Inferior parietal cortex (tissue), 1 donor: ENCODE results near the gene NUFIP1.
"Not testable (repeated sequence)": the region's sequence is repeated elsewhere in the genome, so short reads cannot be mapped to it uniquely, and the experiment has no call there.

Experiments
- DNase-seq: peaks from one replicate; pipeline ENCODE4 v3.0.0-alpha.2; 2016; ENCODE audit errors: extremely low spot score

NUFIP1 gene

DNA sequence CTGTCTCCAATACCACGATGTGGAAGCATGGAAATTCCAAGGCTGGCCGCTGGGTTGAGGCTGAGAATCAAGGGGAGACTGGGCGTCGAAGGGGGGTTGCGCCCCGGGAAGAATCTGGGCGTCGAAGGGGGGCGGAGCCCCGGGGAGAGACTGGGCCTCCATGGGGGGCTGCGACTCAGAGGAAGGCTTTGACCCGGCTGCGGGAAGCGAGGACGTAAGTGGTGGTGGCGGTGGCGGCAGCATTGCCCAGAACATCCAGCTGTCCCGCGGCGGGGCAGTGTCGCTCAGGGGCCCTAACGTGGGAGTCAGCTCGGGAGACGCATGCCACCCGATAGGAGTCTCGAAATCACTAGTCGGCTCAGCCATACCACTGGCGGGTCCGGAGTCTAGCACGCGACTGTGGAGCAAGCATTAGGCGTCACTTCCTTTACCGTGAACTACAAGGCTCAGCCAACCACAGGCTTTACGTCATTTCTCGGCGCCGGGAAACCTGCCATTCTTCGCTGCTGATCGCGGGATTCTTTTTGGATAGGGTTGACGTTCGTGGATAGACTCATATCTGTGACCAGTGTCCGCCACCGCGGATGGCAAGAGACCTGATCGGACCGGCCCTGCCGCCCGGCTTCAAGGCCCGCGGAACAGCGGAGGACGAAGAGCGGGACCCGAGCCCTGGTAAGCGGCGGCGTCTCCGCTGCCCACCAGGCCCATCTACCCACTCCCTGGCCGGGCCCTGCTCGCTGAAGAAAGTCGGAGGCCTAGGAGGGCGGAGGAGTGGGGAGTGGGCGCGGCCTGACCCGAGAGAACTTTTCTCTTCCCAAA lies at the start of gene NUFIP1, which contains the start of gene GPALPP1:
NUFIP1 (minus strand) TSS at position 401 of the 819 bp plus-strand sequence; CDS start at position 366, 35 bp downstream.
GPALPP1 (plus strand) TSS at position 468 of the 819 bp plus-strand sequence; CDS start at position 585, 117 bp downstream.
- DNase-seq: peak; percentile 97

DNA sequence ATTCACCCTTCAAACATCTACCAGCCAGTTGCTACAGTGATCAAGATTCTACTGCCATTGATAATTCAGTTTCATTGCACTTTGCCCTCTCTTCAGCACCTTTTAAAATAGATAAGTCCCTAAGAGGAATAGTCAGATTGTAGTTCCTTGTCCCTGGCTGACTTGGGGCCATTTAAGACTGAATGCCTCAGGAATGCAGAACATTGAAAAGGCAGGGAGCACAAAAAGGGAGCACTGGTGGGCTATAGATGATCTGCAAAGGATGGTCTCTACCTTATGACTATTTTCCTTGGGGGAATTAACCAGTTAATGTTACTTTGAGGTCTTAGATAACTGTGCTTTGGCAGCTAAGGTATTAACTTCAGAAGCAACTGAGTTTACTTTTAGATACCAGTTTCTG lies 46.9 kb upstream of the NUFIP1 start:
- DNase-seq: no peak

DNA sequence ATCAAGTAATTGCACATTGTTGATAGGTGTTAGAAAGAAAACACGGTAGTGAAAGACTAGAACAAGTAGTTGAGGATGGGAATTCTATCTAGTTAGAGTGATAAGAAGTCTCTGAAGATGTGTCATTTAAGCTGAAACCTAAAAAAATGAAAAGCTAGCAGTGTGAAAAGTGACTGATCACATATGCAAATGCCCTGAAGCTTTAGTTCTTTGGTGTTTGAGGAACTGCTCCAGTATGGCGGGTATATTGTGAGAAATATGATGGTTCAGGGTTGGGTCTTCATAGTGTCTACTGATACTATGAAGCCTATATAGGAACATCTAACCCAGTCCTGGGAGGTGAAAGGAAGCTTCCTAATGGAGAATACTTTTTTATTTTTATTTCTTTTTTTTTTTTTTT lies 45.1 kb upstream of the NUFIP1 start:
- no peak for DNase-seq

DNA sequence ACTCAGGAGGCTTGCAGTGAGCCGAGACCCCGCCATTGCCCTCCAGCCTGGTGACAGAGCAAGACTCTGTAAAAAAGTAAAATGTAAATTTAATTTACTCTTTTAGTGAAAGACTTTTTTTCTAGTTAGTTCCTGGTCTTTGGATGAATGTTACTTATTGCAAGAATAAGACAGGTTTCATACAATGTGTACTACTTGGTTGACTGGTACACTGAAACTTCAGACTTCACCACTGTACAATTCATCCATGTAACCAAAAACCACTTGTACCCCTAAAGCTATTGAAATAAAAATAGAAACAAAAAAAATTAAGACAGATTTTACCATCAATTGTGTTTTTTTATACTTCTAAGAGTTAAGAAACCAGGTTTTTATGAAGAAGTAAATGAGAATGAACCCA lies 35.6 kb upstream of the NUFIP1 start:
- DNase-seq: no peak

DNA sequence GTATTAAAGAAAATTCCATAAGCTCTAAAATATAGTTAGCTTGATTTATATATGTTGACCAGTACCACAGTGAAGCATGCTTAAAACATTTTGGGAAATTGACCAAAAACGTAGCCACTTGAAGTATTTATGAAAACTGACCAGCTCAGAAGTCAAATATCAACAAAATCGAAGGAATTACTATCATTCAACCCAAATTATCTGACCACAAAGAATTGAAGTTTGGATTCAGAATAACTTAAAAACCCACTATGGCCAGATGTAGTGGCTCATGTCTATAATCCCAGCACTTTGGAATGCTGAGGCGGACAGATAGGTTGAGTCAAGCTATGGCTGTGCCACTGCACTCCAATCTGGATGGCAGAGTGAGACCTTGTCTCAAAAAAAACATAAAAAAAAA lies 32.0 kb upstream of the NUFIP1 start:
- DNase-seq: no peak

DNA sequence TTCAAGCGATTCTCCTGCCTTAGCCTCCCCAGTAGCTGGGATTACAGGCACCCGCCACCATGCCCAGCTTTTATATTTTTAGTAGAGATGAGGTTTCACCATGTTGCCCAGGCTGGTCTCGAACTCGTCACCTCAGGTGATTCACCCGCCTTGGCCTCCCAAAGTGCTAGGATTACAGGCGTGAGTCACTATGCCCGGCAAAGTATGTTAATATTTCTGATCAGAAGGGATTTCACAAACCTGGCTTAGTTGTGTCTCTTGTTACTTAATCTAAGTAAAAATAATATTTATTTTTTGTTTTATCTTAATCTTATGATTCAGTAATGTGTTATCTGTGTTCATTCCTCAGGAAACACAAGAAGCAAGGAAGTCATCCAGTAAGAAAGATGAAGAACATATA lies 30.7 kb upstream of the NUFIP1 start:
- not testable (repeated sequence) for DNase-seq

GRCh38 chr13:45016792-45017425 lies 27.6 kb upstream of the NUFIP1 start:
- no peak for DNase-seq

DNA sequence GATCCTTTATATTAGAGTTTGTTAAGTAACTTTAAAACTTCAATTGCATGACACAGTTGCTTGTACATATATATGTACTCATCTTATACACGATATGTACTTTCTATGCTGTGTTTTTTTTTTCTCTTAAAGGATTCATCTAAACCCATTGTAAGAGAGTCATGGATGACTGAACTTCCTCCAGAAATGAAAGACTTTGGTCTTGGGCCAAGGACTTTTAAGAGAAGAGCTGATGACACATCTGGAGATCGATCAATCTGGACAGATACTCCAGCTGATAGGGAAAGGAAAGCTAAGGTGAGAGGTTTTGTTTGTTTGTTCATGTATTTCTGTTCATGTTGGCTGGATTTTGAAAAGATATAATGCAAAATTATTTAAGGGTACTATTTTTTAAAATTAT lies 26.0 kb upstream of the NUFIP1 start:
- DNase-seq: no peak

GRCh38 chr13:45011198-45011597 lies 21.9 kb upstream of the NUFIP1 start:
- no peak for DNase-seq

- DNase-seq: no peak
Measured at GRCh38 chr13:45007823-45008222, 18.6 kb upstream of the NUFIP1 start.

DNA sequence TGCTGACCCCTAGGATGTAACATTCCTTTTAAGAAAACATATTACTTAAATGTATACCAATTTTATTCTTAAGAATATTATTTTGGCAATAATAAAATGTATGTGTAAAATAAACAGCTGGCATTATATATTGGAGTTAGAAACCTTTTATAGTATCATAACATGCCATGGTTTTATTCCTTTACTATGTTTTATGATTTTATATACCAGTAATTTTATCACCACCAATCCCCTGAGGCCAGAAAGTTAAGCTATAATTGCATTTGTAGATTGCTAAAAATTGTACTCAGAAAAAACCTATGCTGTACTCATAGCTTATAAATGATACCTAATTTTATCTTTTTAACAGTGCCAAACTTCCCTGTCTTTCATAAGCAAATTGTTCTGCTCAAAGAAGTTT lies 18.0 kb upstream of the NUFIP1 start:
- DNase-seq: no peak

- no peak for DNase-seq
Measured at GRCh38 chr13:45004096-45004495, 14.8 kb upstream of the NUFIP1 start.

GRCh38 chr13:45003417-45003816 lies 14.1 kb upstream of the NUFIP1 start:
- DNase-seq: no peak

- no peak for DNase-seq
Measured at GRCh38 chr13:44989941-44990340, 670 bp upstream of the NUFIP1 start.

DNA sequence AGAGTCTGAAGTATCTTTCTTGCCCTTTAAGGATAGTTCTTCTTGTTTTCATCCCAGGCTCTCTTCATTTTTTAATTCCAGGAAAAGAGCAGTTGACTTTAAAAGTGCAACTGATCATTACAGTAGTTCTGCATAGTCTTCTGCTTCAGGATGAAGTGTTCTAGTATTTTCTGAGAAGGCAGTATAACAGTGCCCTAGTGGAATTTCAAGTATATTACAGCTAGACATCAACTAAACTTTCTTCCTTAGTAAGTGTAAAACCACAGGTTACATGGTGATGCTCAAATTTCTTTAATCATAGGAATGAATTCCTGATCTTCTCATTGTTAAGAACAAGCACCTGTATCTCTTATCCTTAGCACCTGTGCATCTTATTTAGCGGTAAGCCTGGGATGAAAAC lies 10.9 kb downstream of the NUFIP1 start:
- DNase-seq: no peak

GRCh38 chr13:44976949-44977583 lies 12.2 kb downstream of the NUFIP1 start:
- DNase-seq: no peak

DNA sequence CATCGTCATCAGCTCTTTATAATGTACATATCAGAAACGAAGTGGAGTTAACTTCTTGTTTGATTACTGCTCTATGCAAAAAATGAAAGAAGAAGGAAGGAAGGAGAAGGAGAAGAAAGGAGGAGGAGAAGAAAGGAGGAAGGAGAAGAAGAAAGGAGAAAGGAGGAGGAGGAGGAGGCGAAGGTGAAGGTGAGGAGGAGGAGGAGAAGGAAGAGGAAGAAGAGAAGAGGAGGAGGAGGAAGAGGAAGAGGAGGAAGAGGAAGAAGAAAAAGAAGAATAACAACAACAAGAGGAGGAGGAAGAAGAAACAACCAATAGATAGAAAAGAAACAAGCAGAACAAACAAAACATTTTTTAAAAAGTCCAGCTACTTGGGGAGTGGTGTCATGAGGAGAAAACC lies 13.1 kb downstream of the NUFIP1 start:
- DNase-seq: no peak

DNA sequence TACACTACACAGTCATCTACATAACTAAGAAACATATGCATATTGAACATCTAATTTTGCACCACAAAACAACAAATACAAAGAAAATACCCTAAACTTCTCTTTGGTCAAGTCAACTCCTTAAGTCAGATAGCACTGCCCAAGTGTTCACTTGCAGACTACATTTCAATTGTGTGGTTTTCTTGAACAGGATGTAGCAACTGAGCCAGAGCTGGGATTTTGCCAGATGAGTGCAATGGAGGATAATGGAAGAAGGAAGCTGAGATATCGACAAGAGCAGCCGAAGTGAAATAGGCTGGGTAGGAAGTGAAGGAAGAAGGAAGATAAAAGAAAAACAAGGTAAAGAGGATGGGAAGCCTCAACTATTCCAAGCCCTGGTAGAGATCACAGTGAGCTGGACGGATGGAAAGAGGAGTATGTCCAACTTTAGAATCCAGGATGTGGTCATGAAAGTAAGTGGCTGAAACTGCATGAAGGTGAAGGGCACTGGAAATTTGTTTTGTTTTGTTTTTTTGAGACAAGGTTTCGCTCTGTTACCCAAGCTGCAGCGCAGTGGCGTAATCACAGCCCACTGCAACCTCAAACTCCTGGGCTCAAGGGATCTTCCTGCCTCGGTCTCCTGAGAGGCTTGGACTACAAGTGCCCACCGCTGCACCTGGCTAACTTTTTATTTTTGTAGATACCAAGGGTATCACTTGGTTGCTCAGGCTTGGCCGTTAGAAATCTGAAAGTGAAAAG lies 15.0 kb downstream of the NUFIP1 start:
- DNase-seq: no peak

DNA sequence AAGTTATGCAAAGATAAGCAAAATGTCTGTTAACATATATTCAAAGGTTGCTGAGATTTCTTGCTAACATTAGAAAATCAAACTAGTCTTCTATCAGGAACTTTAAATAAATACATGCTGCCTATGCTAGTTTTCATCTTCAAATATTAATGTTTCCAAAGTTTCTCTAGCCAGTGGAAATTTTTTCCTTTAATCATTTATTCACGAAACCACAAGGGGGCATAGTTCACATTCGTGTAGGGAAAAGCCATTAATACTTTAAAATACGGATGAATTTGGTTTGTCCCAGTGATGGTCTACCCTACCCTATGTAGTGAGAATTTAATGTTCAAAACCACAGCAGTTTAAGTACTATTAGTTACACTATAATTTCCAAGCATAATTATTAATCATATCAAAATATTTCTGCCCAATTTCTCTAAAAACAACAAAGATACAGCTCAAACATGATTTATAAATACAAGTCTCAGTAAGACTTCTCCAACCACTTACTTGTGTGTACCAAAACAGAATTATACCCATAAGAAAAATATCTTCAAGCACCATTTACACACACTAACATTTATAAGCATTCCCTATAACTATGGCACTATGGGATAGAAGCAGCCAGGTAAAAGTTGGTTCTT lies 16.2 kb downstream of the NUFIP1 start:
- DNase-seq: peak; percentile 68

- DNase-seq: no peak
Measured at GRCh38 chr13:44971656-44972595, 17.3 kb downstream of the NUFIP1 start.
